ENCODE results near the gene CCHCR1. TPM values are rescaled to one million over a fixed set of nuclear protein-coding genes. Genes with fewer than 3 reads are reported as not detected.
"Not testable (repeated sequence)": the region's sequence is repeated elsewhere in the genome, so short reads cannot be mapped to it uniquely, and the experiment has no call there.

CCHCR1 gene
- total RNA-seq, 2 experiments from 2014 or later, result 39.7 to 57.6 TPM

DNA sequence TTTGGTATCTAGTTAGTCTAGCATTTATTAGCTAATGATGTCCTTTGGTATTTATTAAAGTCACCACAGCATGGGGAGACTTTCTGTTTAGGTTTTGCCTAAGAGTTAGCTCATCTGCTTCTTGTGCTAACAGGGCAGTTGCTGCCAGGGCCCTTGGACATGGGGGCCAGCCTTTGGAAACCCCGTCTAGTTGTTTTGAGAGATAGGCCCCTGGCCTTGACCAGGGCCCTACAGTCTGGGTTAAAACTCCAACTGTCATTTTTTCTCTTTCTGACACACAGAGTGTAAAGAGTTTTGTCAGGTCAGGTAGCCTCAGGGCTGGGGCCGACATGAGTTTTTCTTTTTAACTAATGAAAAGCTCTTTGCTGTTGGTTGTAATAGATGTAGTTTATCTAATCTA lies 25.7 kb upstream of the CCHCR1 start:
- H3K9me3 Mint-ChIP-seq (ENCODE audit: low read depth); H3K36me3 Mint-ChIP-seq (ENCODE audit: low read depth); POLR2A ChIA-PET; intact Hi-C loops (cut with DNase I, micrococcal nuclease); H3K27ac Mint-ChIP-seq; H3K27me3 Mint-ChIP-seq; DNase-seq; H3K4me3 Mint-ChIP-seq; ATAC-seq: not testable (repeated sequence)
- CTCF ChIA-PET, result interaction anchor here (0.8 to 2.0 kb wide), 2 partner anchors 20 to 259 kb away, joined by 4 read pairs; no protein-coding TSS in a partner anchor
- H3K4me1 Mint-ChIP-seq, result peaks cover 23% of the 10 kb centered on the region

DNA sequence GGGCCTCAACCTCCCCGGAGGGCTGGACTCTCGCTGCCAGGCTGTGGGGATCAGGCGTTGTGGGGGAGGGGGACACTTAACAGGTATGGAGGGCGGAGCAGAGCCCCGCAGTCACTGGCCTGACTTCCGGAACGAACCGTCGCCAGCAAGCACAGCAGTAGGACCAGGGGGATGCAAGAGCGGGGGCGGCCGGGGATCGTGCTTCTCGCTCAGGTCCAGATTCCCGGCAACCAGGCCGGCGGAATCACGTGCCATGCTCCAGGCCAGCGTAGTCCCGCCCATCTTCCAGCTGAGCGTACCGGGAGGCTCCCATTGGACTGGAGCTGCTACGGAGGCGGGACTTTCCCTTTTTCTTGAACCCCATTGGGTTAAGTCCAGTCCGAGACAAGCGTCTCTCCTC lies 22.9 kb upstream of the CCHCR1 start:
- Mint-ChIP-seq H3K9me3 (ENCODE audit: low read depth) (no peaks in the 10 kb centered on the region), H3K27ac (peak overlapping the region; percentile 74), H3K4me1 (peaks cover 22% of the 10 kb centered on the region), H3K4me3 (peak overlapping the region; percentile 81), H3K36me3 (ENCODE audit: low read depth) (no peaks in the 10 kb centered on the region), H3K27me3 (no peaks in the 10 kb centered on the region)
- DNase-seq, result peak; percentile 82
- peak; percentile 96 for ATAC-seq
- intact Hi-C loops (cut with DNase I, micrococcal nuclease), result loop anchor here in 1 of 2 experiments (1.0 kb wide), 1 partner anchor 22 kb away; the partner anchor contains the start of gene TCF19
- POLR2A ChIA-PET, result interaction anchor here (1.1 to 1.2 kb wide), 2 partner anchors 16 to 186 kb away, joined by 3 read pairs; no protein-coding TSS in a partner anchor
- CTCF ChIA-PET, result interaction anchor here (1.1 kb wide), 1 partner anchor 186 kb away, joined by 4 read pairs; no protein-coding TSS in a partner anchor

DNA sequence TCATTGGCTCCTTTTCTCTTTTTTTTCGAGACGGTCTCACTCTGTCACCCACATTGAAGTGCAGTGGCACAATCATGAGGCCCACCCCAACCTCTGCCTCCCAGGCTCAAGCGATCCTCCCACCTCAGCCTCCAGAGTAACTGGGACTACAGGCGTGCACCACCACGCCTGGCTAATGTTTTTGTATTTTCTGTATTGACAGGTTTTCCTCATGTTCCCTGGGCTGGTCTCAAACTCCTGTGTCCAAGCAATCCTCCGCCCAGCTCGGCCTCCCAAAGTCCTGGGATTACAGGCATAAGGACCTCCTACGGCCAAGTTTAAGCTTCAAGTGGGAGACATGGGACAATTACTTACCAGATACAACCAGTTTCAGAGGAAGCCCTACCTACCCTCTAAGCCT lies 22.3 kb upstream of the CCHCR1 start:
- H3K27ac Mint-ChIP-seq, result no peak overlapping the region
- DNase-seq, result no peak
- POLR2A ChIA-PET, result interaction anchor here (0.6 kb wide), 1 partner anchor 16 kb away, joined by 3 read pairs; no protein-coding TSS in a partner anchor
- intact Hi-C loops (cut with DNase I, micrococcal nuclease), result loop anchor here in 1 of 2 experiments (1.0 kb wide), 1 partner anchor 22 kb away; the partner anchor contains the start of gene TCF19
- H3K36me3 Mint-ChIP-seq (ENCODE audit: low read depth), result no peaks in the 10 kb centered on the region
- ATAC-seq, result no peak
- H3K4me3 Mint-ChIP-seq, result peak overlapping the region; percentile 81
- peaks cover 22% of the 10 kb centered on the region for H3K4me1 Mint-ChIP-seq
- H3K27me3 Mint-ChIP-seq, result no peaks in the 10 kb centered on the region
- CTCF ChIA-PET, result interaction anchor here (0.9 kb wide), 1 partner anchor 41 kb away, joined by 3 read pairs; the partner anchor contains the start of gene PSORS1C2
- H3K9me3 Mint-ChIP-seq (ENCODE audit: low read depth), result no peaks in the 10 kb centered on the region

DNA sequence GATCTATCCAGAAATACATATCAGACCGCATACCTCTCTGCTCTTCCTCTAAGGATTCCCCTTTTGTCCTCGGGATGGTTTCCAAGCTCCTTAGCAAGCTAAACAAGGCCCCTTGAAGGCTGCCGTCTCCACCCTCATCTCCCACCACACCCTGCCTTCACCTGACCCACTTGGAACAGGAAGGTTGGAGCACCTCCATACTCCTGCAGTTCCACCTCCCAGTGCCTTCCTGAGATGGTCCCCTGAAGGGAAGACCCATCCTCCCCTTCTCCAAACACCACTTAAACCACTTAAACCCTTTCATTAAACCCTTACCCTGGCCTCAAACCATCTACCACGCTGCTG lies 21.4 kb upstream of the CCHCR1 start:
- no peaks in the 10 kb centered on the region for H3K27me3 Mint-ChIP-seq
- H3K36me3 Mint-ChIP-seq (ENCODE audit: low read depth), result no peaks in the 10 kb centered on the region
- DNase-seq (no peak), ATAC-seq (no peak)
- H3K9me3 Mint-ChIP-seq (ENCODE audit: low read depth), result no peaks in the 10 kb centered on the region
- intact Hi-C loops (cut with DNase I, micrococcal nuclease), result no loop called here
- CTCF ChIA-PET, result interaction anchor here (0.6 kb wide), 1 partner anchor 18 kb away, joined by 3 read pairs; no protein-coding TSS in a partner anchor
- H3K4me3 Mint-ChIP-seq, result peak overlapping the region; percentile 16
- H3K4me1 Mint-ChIP-seq, result peaks cover 22% of the 10 kb centered on the region
- POLR2A ChIA-PET, result no interaction called here
- H3K27ac Mint-ChIP-seq, result peak overlapping the region; percentile 44

DNA sequence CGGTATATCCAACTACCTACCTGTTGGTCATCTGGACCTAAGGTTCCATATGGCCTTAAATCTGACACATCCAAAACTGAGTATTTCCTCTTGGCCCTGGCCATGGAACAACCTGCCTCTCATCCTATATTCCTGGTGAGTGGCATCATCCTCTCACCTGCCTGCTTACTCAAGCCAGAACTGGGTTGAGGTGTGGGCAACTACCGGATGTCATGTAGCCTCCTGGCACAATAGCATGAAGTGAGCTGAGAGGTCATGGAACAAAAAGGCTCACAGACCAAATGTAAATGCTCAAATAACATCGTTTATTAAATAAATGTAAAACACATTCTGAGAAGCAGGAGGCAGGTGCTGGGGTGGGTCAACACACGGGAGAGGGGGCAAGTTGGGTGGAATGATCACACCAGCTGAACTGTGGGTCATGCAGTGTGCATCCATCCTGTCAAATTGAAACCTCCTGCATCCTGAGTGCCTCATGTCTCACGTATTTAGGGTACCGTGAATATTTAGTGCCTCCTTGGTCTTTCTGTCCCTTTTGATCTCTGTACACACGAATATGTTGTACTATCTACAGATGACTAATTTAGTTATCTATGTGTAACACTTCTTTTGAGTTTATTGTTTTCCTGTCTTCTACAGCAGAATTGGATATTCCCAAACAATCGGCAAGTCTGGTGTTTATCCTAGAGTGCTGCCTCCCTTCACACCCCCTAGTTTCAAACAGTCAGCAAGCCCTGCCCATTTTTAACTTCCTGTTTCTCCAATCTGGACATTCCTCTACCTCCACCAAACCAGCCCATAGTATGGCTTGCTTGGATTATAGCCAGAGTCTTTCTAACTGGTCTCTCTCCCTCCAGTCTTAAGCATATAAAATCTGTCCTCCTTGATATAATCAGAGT lies 20.8 kb upstream of the CCHCR1 start:
- no peaks in the 10 kb centered on the region for H3K9me3 Mint-ChIP-seq (ENCODE audit: low read depth)
- POLR2A ChIA-PET, result no interaction called here
- H3K4me3 Mint-ChIP-seq, result no peak overlapping the region
- DNase-seq (peak; percentile 20), ATAC-seq (peak; percentile 71)
- CTCF ChIA-PET, result interaction anchor here (0.6 kb wide), 1 partner anchor 18 kb away, joined by 3 read pairs; no protein-coding TSS in a partner anchor
- peaks cover 22% of the 10 kb centered on the region for H3K4me1 Mint-ChIP-seq
- intact Hi-C loops (cut with DNase I, micrococcal nuclease), result no loop called here
- peak overlapping the region; percentile 44 for H3K27ac Mint-ChIP-seq
- H3K36me3 Mint-ChIP-seq (ENCODE audit: low read depth), result no peaks in the 10 kb centered on the region
- H3K27me3 Mint-ChIP-seq, result no peaks in the 10 kb centered on the region

DNA sequence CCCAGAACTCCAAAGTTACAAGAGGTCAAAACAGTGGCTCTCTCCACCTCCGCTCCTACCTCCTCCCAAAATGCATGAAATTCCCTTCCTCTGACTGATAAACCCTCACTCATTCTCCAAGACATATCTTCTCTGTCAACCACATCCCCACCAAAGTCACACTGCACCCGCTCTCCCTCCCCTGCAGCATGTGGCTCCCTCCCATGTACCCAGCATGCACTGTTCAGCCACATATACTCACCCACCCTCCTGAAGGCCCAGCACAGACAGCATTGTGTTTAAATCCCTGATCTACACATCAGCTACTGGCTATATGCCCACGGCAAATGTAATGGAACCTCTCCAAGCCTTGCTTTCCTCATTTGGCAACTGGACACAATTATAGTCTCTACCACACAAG lies 18.4 kb upstream of the CCHCR1 start:
- DNase-seq (no peak), ATAC-seq (no peak)
- no peaks in the 10 kb centered on the region for H3K27me3 Mint-ChIP-seq
- no peaks in the 10 kb centered on the region for H3K36me3 Mint-ChIP-seq (ENCODE audit: low read depth)
- ChIA-PET POLR2A (no interaction called here), CTCF (interaction anchor here (0.6 to 1.5 kb wide), 3 partner anchors 16 to 410 kb away, joined by 3 to 5 read pairs (median 3); partner anchors contain the start of gene LST1)
- no peaks in the 10 kb centered on the region for H3K9me3 Mint-ChIP-seq (ENCODE audit: low read depth)
- H3K4me3 Mint-ChIP-seq, result no peak overlapping the region
- H3K27ac Mint-ChIP-seq, result no peak overlapping the region
- intact Hi-C loops (cut with DNase I, micrococcal nuclease), result no loop called here
- H3K4me1 Mint-ChIP-seq, result peaks cover 22% of the 10 kb centered on the region

DNA sequence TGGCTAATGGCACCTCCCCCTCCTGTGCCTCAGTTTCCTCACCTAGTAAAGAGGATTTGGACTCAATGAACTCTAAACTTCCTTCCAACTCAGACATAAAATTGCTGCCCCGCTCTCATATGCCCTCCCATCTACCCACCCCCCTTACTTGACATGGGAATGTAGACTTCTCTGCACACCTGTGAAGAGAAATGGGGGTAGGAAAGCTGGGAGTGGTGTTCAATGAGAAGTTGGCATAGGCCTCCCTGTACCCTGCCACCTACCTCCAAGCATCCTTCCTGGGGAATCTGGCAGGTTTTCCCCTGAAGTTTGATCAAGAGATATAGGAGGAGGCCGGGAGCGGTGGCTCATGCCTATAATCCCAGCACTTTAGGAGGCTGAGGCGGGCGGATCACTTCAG lies 16.8 kb upstream of the CCHCR1 start:
- H3K27ac Mint-ChIP-seq, result no peak overlapping the region
- ATAC-seq (no peak), DNase-seq (no peak)
- H3K4me1 Mint-ChIP-seq, result peaks cover 14% of the 10 kb centered on the region
- no peaks in the 10 kb centered on the region for H3K27me3 Mint-ChIP-seq
- no peak overlapping the region for H3K4me3 Mint-ChIP-seq
- intact Hi-C loops (cut with DNase I, micrococcal nuclease), result no loop called here
- no peaks in the 10 kb centered on the region for H3K9me3 Mint-ChIP-seq (ENCODE audit: low read depth)
- POLR2A ChIA-PET, result no interaction called here
- CTCF ChIA-PET, result no interaction called here
- H3K36me3 Mint-ChIP-seq (ENCODE audit: low read depth), result no peaks in the 10 kb centered on the region

DNA sequence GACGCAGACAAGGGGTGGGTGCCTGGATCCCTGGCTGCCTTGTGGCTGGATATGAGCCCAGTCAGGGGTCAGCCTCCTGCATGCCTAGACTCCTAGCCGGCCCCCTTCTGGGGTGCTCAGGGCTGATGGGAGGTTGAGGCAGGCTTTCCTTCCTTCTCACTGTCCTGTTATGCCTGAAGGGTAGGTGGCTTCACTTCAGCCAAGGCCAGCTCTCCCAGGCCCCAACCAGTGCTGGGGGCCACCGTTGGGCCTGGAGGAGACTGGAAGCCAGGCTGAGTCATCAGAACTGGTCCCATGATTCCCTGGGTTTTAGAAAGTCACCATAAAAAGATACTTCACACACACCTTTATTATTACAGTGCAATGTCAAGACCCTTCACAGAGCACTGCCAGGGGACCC lies 15.8 kb upstream of the CCHCR1 start:
- Mint-ChIP-seq H3K4me1 (peaks cover 5% of the 10 kb centered on the region), H3K27ac (no peak overlapping the region)

DNA sequence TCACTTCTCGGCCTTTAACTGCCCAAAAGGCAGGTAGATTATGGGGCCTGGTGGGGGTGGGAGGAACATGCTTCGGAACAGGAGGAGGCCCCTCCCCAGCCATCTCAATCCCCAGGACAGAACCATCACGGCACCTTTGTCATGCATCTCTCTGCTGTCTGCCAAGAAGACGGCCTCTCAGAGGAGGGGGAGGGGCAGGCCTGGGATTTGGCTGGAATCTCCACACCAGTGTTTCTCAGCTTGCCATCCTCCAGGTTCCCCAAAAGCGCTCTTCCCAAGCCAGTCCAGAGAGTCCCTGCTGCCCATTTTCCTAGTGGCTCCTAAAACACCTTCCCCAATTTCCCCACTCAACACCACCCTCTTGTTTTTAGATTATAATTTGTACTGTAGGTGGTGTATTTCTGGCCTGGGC lies 15.4 kb upstream of the CCHCR1 start:
- Mint-ChIP-seq H3K27me3 (no peaks in the 10 kb centered on the region), H3K4me3 (no peak overlapping the region), H3K4me1 (peaks cover under 1% of the 10 kb centered on the region), H3K9me3 (ENCODE audit: low read depth) (no peaks in the 10 kb centered on the region), H3K36me3 (ENCODE audit: low read depth) (no peaks in the 10 kb centered on the region), H3K27ac (no peak overlapping the region)
- ATAC-seq (no peak), DNase-seq (no peak)
- ChIA-PET POLR2A (no interaction called here), CTCF (no interaction called here)
- intact Hi-C loops (cut with DNase I, micrococcal nuclease), result no loop called here

More for the DNA sequence above, 15.8 kb upstream of the CCHCR1 start:
- CTCF ChIA-PET, result no interaction called here
- Mint-ChIP-seq H3K36me3 (ENCODE audit: low read depth) (no peaks in the 10 kb centered on the region), H3K4me3 (no peak overlapping the region), H3K27me3 (no peaks in the 10 kb centered on the region), H3K9me3 (ENCODE audit: low read depth) (no peaks in the 10 kb centered on the region)
- no peak for ATAC-seq
- intact Hi-C loops (cut with DNase I, micrococcal nuclease), result no loop called here
- no peak for DNase-seq
- POLR2A ChIA-PET, result no interaction called here

DNA sequence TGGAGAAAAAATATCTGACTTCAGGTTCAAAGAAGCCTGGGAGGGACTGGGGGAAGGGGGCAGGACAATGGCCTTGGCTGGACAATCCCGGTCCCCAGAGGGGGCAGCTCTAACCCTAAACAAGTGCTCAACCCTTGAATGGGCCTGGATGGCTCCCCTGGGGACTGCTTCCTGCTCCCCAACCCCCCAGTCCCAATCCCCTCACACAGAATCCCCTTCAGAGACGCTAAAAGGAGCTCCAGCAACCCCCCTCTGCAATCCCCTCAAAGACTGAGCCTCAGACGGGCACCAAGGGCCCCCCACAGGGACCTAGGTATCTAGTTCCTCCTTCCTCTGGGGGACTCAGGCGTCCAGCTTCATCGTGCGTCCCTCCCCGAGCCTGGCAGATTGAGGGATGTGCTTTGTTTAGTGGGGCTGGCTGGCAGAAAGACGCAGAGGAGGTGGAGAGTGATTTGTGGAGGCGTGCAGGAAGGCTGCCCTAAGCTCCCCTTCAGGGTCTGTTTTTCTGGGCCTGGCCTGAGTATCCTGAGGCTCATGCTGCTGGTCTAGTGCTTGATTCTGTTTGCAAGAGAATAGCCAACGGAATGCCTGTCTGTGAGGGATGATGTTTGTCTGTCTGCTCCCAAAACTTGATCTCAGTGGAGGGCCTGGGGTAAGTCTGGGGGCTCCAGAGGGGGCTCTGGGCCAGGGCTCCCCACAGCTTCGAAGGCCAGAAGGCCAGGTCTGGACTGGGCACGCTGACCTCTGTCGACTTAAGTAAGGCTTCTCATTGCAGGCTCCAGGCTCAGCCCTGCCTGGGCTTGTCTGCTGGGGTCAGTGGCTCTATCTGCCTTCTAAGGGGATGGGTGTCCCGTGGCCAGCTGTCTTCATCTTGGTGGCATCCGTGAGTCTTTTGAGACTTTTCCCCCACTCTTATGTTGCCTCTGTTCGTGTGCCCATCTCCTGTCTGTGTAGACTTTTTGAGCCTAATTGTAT lies 14.6 kb upstream of the CCHCR1 start:
- no peaks in the 10 kb centered on the region for H3K4me1 Mint-ChIP-seq
- DNase-seq (no peak), ATAC-seq (no peak)
- no peaks in the 10 kb centered on the region for H3K36me3 Mint-ChIP-seq (ENCODE audit: low read depth)
- H3K9me3 Mint-ChIP-seq (ENCODE audit: low read depth), result no peaks in the 10 kb centered on the region
- no peak overlapping the region for H3K4me3 Mint-ChIP-seq
- POLR2A ChIA-PET, result no interaction called here
- no peak overlapping the region for H3K27ac Mint-ChIP-seq
- H3K27me3 Mint-ChIP-seq, result no peaks in the 10 kb centered on the region
- intact Hi-C loops (cut with DNase I, micrococcal nuclease), result no loop called here
- CTCF ChIA-PET, result interaction anchor here (1.2 kb wide), 1 partner anchor 45 kb away, joined by 4 read pairs; no protein-coding TSS in a partner anchor

DNA sequence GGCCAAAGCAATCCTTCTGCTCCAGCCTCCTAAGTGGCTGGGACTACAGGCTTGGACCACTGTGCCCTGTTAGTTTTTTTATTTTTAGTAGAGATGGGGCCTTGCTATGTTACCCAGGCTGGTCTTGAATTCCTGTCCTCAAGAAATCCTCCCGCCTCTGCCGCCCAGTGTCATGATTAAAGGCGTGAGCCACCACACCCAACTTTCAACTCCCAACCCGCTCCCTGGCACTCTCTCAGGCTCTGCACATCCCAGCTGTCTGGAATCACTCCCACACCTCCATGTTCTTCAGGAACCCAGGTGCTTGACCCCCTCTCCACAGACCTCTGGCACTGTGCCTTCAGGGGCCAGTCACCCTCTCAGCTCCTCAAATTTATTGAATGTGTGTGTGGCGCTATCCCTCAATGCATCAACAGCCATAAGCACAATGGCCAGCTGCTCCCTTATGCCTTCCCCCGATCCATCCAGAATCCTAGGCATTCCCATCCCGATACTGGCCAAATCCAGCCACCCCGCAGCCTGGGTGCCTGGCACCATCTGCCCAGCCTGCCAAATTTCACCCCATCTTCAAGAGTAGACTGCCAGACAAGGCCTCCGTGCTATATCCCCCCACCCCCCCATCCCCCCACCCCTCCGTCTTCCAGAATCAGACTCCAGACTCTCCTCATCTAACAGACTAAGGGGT lies 13.5 kb upstream of the CCHCR1 start:
- ATAC-seq, result no peak
- CTCF ChIA-PET, result interaction anchor here (1.2 kb wide), 1 partner anchor 44 kb away, joined by 4 read pairs; no protein-coding TSS in a partner anchor
- H3K9me3 Mint-ChIP-seq (ENCODE audit: low read depth), result no peaks in the 10 kb centered on the region
- H3K4me1 Mint-ChIP-seq, result peaks cover under 1% of the 10 kb centered on the region
- no peak overlapping the region for H3K4me3 Mint-ChIP-seq
- DNase-seq, result no peak
- intact Hi-C loops (cut with DNase I, micrococcal nuclease), result no loop called here
- H3K36me3 Mint-ChIP-seq (ENCODE audit: low read depth), result no peaks in the 10 kb centered on the region
- POLR2A ChIA-PET, result no interaction called here
- no peaks in the 10 kb centered on the region for H3K27me3 Mint-ChIP-seq
- no peak overlapping the region for H3K27ac Mint-ChIP-seq

Measured in activated CD4-positive, alpha-beta T cell treated with anti-CD3 and anti-CD28 coated beads for 36 hours (primary cell).